Neural cell (in vitro differentiated cells): ENCODE data around the gene RAB6D. TPM values are rescaled to one million over a fixed set of nuclear protein-coding genes. Genes with fewer than 3 reads are reported as not detected.

Experiments used
- H2AFZ ChIP-seq: fragments of 200-600, 300-800 bp; sonication (generic), shearing (Covaris generic); 2 replicates; pipeline ENCODE4 v1.6.0; 2014; ENCODE audit warnings: low read depth, mild to moderate bottlenecking, antibody characterized with exemption, low read length, moderate library complexity
- H3F3A ChIP-seq: fragments of 200-600 bp; shearing (Covaris generic); 2 replicates; pipeline ENCODE4 v1.6.1; 2016; ENCODE audit warnings: mild to moderate bottlenecking, moderate library complexity, mixed read lengths, antibody characterized with exemption, low read length; ENCODE audit not compliant: insufficient read depth, poor library complexity, severe bottlenecking
- H3K27ac ChIP-seq: fragments of 200-600, 300-800 bp; sonication (generic), shearing (Covaris generic); 2 replicates; pipeline ENCODE4 v1.5.1; 2014; ENCODE audit warnings: mild to moderate bottlenecking, low read length, moderate library complexity
- H3K27me3 ChIP-seq: fragments of 300-800, 200-600 bp; sonication (generic), shearing (Covaris generic); 2 replicates; pipeline ENCODE4 v1.6.0; 2014; ENCODE audit warnings: mild to moderate bottlenecking, low read depth, low read length, moderate library complexity; ENCODE audit not compliant: insufficient read depth
- H3K36me3 ChIP-seq: fragments of 300-800, 200-600 bp; sonication (generic), shearing (Covaris generic); 2 replicates; pipeline ENCODE4 v1.5.1; 2014; ENCODE audit warnings: mild to moderate bottlenecking, antibody characterized with exemption, low read length, moderate library complexity; ENCODE audit not compliant: insufficient read depth
- H3K4me2 ChIP-seq: fragments of 300-800, 200-600 bp; sonication (generic), shearing (Covaris generic); 2 replicates; pipeline ENCODE4 v1.6.0; 2014; ENCODE audit warnings: mild to moderate bottlenecking, low read length
- H3K4me3 ChIP-seq: fragments of 300-800, 200-600 bp; sonication (generic), shearing (Covaris generic); 2 replicates; pipeline ENCODE4 v1.5.1; 2014; ENCODE audit warnings: mild to moderate bottlenecking, low read length, moderate library complexity
- H3K79me2 ChIP-seq: fragments of 200-600 bp; shearing (Covaris generic); replicated peaks from 2 replicates; pipeline ENCODE4 v1.6.0; 2014; ENCODE audit warnings: mild to moderate bottlenecking, low read length, moderate library complexity; ENCODE audit not compliant: insufficient read depth
- H3K9ac ChIP-seq: fragments of 300-800, 200-600 bp; sonication (generic), shearing (Covaris generic); 2 replicates; pipeline ENCODE4 v1.6.1; 2016; ENCODE audit warnings: mild to moderate bottlenecking, low read length, mixed read lengths
- H3K9me2 ChIP-seq: fragments of 200-600 bp; shearing (Covaris generic); 2 replicates; pipeline ENCODE4 v1.6.1; 2016; ENCODE audit warnings: mild to moderate bottlenecking, low read length, mixed read lengths; ENCODE audit not compliant: insufficient read depth
- H3K9me3 ChIP-seq: fragments of 200-600, 300-800 bp; sonication (generic), shearing (Covaris generic); 2 replicates; pipeline ENCODE4 v1.6.1; 2016; ENCODE audit warnings: mild to moderate bottlenecking, mixed run types, low read length, moderate library complexity, mixed read lengths
- H4K20me1 ChIP-seq: fragments of 200-600 bp; shearing (Covaris generic); 2 replicates; pipeline ENCODE4 v1.6.1; 2016; ENCODE audit warnings: mild to moderate bottlenecking, mixed run types; ENCODE audit not compliant: insufficient read depth
- EP300 ChIP-seq: fragments of 450-650 bp; conservative IDR thresholded peaks from 2 replicates; pipeline ENCODE4 v1.6.1; 2014; ENCODE audit warnings: antibody characterized with exemption, mild to moderate bottlenecking, moderate library complexity; ENCODE audit not compliant: poor library complexity, severe bottlenecking
- EZH2 ChIP-seq: fragments of 200-600, 300-800 bp; shearing (Covaris generic), sonication (generic); IDR thresholded peaks from 2 replicates; pipeline ENCODE4 v1.6.1; 2014; ENCODE audit warnings: antibody characterized with exemption, low read length, borderline replicate concordance, mild to moderate bottlenecking; ENCODE audit not compliant: insufficient read depth, poor library complexity, severe bottlenecking
- MXI1 ChIP-seq: fragments of 450-650 bp; conservative IDR thresholded peaks from 2 replicates; pipeline ENCODE4 v1.6.1; 2014; ENCODE audit warnings: antibody characterized with exemption, mild to moderate bottlenecking; ENCODE audit not compliant: poor library complexity, severe bottlenecking
- POLR2AphosphoS5 ChIP-seq: IDR thresholded peaks from 2 replicates; pipeline ENCODE4 v1.6.1; 2012
- RAD21 ChIP-seq: fragments of 450-650 bp; conservative IDR thresholded peaks from 2 replicates; pipeline ENCODE4 v1.6.1; 2014; ENCODE audit warnings: antibody characterized with exemption, mild to moderate bottlenecking, moderate library complexity
- REST ChIP-seq: IDR thresholded peaks from 2 replicates; pipeline ENCODE4 v1.6.1; 2012; ENCODE audit warnings: borderline replicate concordance
- SMC3 ChIP-seq: fragments of 450-650 bp; conservative IDR thresholded peaks from 2 replicates; pipeline ENCODE4 v1.6.1; 2014; ENCODE audit warnings: antibody characterized with exemption, mild to moderate bottlenecking, moderate library complexity; ENCODE audit not compliant: poor library complexity
- TAF1 ChIP-seq: IDR thresholded peaks from 2 replicates; pipeline ENCODE4 v1.6.1; 2012; ENCODE audit warnings: low read depth
- polyA plus RNA-seq: library from polyadenylated mRNA; depleted of rRNA; stranded (reverse); fragments of >200 nt; gene quantifications from 2 replicates; pipeline ENCODE4 v1.2.3, GENCODE V29; 2014
- TF ChIP-seq, protein P1 (sequence below): fragments of 450-650 bp; IDR thresholded peaks from 2 replicates; pipeline ENCODE4 v1.5.1; 2014; ENCODE audit warnings: antibody characterized with exemption, mild to moderate bottlenecking, moderate library complexity; ENCODE audit not compliant: poor library complexity, severe bottlenecking

RAB6D gene
- polyA plus RNA-seq, 1 donor from 2014 or later, result 0.63 TPM

DNA sequence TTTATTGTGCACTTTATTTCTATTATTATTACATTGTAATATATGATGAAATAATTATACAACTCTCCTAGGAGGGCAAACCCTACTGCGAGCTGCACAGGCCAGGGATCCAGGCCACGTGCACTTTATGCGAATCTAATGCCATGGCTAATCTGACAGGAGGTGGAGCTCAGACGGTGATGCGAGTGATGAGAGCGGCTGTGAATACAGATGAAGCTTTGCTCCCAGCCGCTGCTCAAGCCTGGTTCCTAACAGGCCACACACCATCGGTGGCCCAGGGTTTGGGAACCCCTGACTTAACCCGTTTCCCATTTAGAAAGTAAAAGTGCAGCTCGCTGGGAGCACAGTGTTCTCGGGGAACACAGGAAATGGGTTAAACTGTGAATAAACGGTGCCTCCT, 40.8 kb upstream of the RAB6D start:
- no peaks in the 10 kb centered on the region for H3K9me3 ChIP-seq
- no peak overlapping the region for H3K4me2 ChIP-seq
- no peaks in the 10 kb centered on the region for H3K36me3 ChIP-seq
- H4K20me1 ChIP-seq, result no peaks in the 10 kb centered on the region
- no peak for TF ChIP-seq POLR2AphosphoS5
- TF ChIP-seq, protein P1, sequence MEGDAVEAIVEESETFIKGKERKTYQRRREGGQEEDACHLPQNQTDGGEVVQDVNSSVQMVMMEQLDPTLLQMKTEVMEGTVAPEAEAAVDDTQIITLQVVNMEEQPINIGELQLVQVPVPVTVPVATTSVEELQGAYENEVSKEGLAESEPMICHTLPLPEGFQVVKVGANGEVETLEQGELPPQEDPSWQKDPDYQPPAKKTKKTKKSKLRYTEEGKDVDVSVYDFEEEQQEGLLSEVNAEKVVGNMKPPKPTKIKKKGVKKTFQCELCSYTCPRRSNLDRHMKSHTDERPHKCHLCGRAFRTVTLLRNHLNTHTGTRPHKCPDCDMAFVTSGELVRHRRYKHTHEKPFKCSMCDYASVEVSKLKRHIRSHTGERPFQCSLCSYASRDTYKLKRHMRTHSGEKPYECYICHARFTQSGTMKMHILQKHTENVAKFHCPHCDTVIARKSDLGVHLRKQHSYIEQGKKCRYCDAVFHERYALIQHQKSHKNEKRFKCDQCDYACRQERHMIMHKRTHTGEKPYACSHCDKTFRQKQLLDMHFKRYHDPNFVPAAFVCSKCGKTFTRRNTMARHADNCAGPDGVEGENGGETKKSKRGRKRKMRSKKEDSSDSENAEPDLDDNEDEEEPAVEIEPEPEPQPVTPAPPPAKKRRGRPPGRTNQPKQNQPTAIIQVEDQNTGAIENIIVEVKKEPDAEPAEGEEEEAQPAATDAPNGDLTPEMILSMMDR, result no peak
- no peak for TF ChIP-seq EZH2
- TF ChIP-seq EP300, result no peak
- TF ChIP-seq RAD21, result no peak
- TF ChIP-seq SMC3, result no peak
- no peak for TF ChIP-seq REST
- TF ChIP-seq TAF1, result no peak
- no peak for TF ChIP-seq MXI1
- H3K9me2 ChIP-seq, result no peaks in the 10 kb centered on the region
- no peaks in the 10 kb centered on the region for H3F3A ChIP-seq
- H3K4me3 ChIP-seq, result no peak overlapping the region
- H3K27ac ChIP-seq, result no peak overlapping the region
- H2AFZ ChIP-seq, result no peak overlapping the region
- H3K9ac ChIP-seq, result no peak overlapping the region
- H3K79me2 ChIP-seq, result no peaks in the 10 kb centered on the region
- H3K27me3 ChIP-seq, result no peaks in the 10 kb centered on the region

DNA sequence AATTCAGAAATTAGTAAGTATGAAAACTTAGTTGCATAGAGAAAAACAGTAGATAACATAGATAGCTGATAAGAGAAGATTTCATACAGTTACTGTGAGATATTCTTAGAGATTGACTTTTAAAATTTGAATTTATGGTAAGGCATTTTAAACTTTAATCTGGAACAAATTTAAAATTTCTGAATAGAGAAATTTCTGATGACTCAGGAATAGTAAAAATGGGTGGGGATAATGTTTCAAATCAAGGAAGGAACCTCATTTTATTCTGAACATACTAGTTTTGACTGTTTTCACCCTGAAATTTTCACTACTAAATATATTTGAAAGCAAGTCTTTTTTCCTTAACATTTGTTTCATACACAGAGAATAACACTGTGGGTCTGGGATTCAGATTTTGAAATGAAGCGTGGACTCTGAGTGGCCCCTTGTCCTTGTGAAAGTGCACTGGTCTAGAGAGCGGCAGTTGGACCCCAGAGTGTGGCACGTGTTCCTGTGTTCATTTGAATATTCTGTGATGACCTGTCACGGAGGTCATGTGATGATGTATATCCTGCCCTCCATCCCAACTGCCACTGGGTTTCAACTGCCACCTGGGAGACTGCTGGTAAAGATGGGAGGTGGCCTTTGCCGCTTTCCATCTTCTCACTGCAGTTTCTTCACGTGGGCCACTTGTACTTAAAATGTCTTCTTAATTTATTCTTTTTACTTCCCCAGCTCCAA, 38.5 kb upstream of the RAB6D start:
- H3K4me3 ChIP-seq, result no peak overlapping the region
- H3K9ac ChIP-seq, result no peak overlapping the region
- TF ChIP-seq EP300 (no peak), SMC3 (no peak), TAF1 (no peak), REST (no peak), EZH2 (no peak), MXI1 (no peak), RAD21 (no peak), POLR2AphosphoS5 (no peak)
- TF ChIP-seq, protein P1, result no peak
- no peak overlapping the region for H2AFZ ChIP-seq
- no peaks in the 10 kb centered on the region for H3K79me2 ChIP-seq
- H3K36me3 ChIP-seq, result no peaks in the 10 kb centered on the region
- no peaks in the 10 kb centered on the region for H3F3A ChIP-seq
- no peaks in the 10 kb centered on the region for H3K9me3 ChIP-seq
- no peaks in the 10 kb centered on the region for H4K20me1 ChIP-seq
- no peak overlapping the region for H3K27ac ChIP-seq
- no peak overlapping the region for H3K4me2 ChIP-seq
- no peaks in the 10 kb centered on the region for H3K9me2 ChIP-seq
- H3K27me3 ChIP-seq, result no peaks in the 10 kb centered on the region
